Adrenal gland (tissue), 12 donors: Measurements from ENCODE around the gene MCTP1. TPM values are rescaled to one million over a fixed set of nuclear protein-coding genes. Genes with fewer than 3 reads are reported as not detected.

ENCODE experiments used
- DNase-seq, 7 donors: peaks; one replicate each; pipeline ENCODE4 v3.0.0-alpha.2; 2019 to 2020
- H3K27ac ChIP-seq, 5 donors: fragments of 200-600 bp; sonication (generic) in 4 of 5; 1 replicate in 3 of 5; 2 replicates in 2 of 5; pipeline versions ENCODE4 v1.5.1 to v1.8.0; 2016 to 2020; ENCODE audit warnings: mild to moderate bottlenecking in 1 of 5
- H3K27me3 ChIP-seq: fragments of 200-600 bp; 2 replicates; pipeline ENCODE4 v1.8.0; 2021
- H3K36me3 ChIP-seq, 2 donors: fragments of 200-600 bp; replicated peaks in 1 of 2; 1 replicate in 1 of 2; 2 replicates in 1 of 2; pipeline versions ENCODE4 v1.5.1 to v1.8.0; 2018 to 2022
- H3K4me1 ChIP-seq, 2 donors: fragments of 200-600 bp; replicated peaks in 1 of 2; 1 replicate in 1 of 2; 2 replicates in 1 of 2; pipeline versions ENCODE4 v1.5.1 to v1.8.0; 2018 to 2021
- H3K4me3 ChIP-seq, 4 donors: fragments of 200-600 bp; sonication (generic) in 3 of 4; one replicate each; pipeline ENCODE4 v1.5.1; 2016 to 2018
- H3K9me3 ChIP-seq, 3 donors: fragments of 200-600 bp; sonication (generic) in 1 of 3; replicated peaks in 1 of 3; 1 replicate in 2 of 3; 2 replicates in 1 of 3; pipeline versions ENCODE4 v1.5.1 to v1.8.0; 2016 to 2021
- CTCF ChIP-seq, 6 experiments: fragments of 450-650 bp in 4 of 6; fragments of 200-600 bp in 2 of 6; sonication (generic) in 1 of 6; IDR thresholded peaks; 1 replicate in 5 of 6; 2 replicates in 1 of 6; pipeline versions ENCODE4 v1.5.1 to v1.8.0; 2016 to 2021; ENCODE audit warnings: antibody characterized with exemption in 6 of 6, mild to moderate bottlenecking in 2 of 6, moderate library complexity in 1 of 6
- POLR2A ChIP-seq, 2 donors: fragments of 450-650 bp; IDR thresholded peaks; one replicate each; pipeline ENCODE4 v1.6.1; 2017; ENCODE audit warnings: antibody characterized with exemption in 2 of 2, mild to moderate bottlenecking in 2 of 2, moderate library complexity in 1 of 2
- WGBS, 4 donors: extraction: QIAGEN DNeasy Blood & Tissue Kit in 2 of 4; methylation state at CpG; one replicate each; pipeline versions ENCODE4 v1.1.5 to v1.1.7; 2013 to 2017; 5-methylcytosine and 5-hydroxymethylcytosine counted together
- intact Hi-C, 2 donors: fragments of 100-400 bp; cut with DNase I; formaldehyde crosslinking; loops; one replicate each; pipeline versions ENCODE4 v1.14.1 to v1.15.0; 2022 to 2023
- polyA plus RNA-seq, 3 donors: library from polyadenylated mRNA; stranded (reverse); fragments of 200-250 nt in 2 of 3; fragments of 350-450 nt in 1 of 3; fragmentation: Illumina TruSeq in 1 of 3; extraction: RNeasy Lipid Tissue Mini Kit (QIAGEN cat#74804) in 1 of 3; gene quantifications; one replicate each; pipeline ENCODE4 v1.2.3, GENCODE V29; 2013 to 2014
- total RNA-seq, 9 donors: library from RNA; depleted of rRNA in 4 of 9; stranded (reverse); fragments of >200 nt in 4 of 9; fragments of 120-200 nt in 1 of 9; fragmentation: NEBNext Ultra II Directional in 1 of 9; extraction: Animal tissue kit (Norgen Biotek cat#: 25700) in 1 of 9; gene quantifications; one replicate each; pipeline versions ENCODE4 v1.1.0 to v1.2.4, GENCODE V29; 2013 to 2023
- donor health status: healthy with polysubstance abuse.
- donor health status: Bipolar disorder and iron deficiency.
- donor health status: DM: yes; HTN: yes; CAD: no.
- donor health status: DM: no; HTN: no; CAD: no.
- donor health status: DM: no; HTN: no; CAD: no.
- donor health status: DM: yes; HTN: yes; CAD: no.

Gene MCTP1
- total and polyA plus RNA-seq, 12 donors, result 1.2 to 20.1 (median 5.1) TPM

- Histone ChIP-seq H3K4me3 (no peak overlapping the region), H3K27me3 (no peaks in the 10 kb centered on the region), H3K36me3 (no peaks in the 10 kb centered on the region), H3K27ac (no peak overlapping the region), H3K9me3 (no peaks in the 10 kb centered on the region), H3K4me1 (no peaks in the 10 kb centered on the region)
- WGBS, 4 donors, result 59 to 68% (median 61%) methylated on average over 4 of the region's 4 CpGs
- intact Hi-C loops, result no loop called here
- TF ChIP-seq POLR2A (IDR thresholded peaks at IDR 0.05) (no peak), CTCF (IDR thresholded peaks at IDR 0.05) (no peak)
- DNase-seq, result no peak
Measured at GRCh38 chr5:95317687-95318086, 32.8 kb upstream of the MCTP1 start.

GRCh38 chr5:95317085-95317484 is 32.2 kb upstream of the MCTP1 start:
- 78 to 88% (median 84%) methylated on average over 2 of the region's 2 CpGs for WGBS, 4 donors
- TF ChIP-seq CTCF (IDR thresholded peaks at IDR 0.05), result no peak
- no peak for TF ChIP-seq POLR2A (IDR thresholded peaks at IDR 0.05)
- Histone ChIP-seq H3K27me3 (no peaks in the 10 kb centered on the region), H3K36me3 (no peaks in the 10 kb centered on the region), H3K9me3 (peaks cover 0 to 5% (median under 1%) of the 10 kb centered on the region in 3 donors), H3K4me1 (no peaks in the 10 kb centered on the region), H3K4me3 (no peak overlapping the region), H3K27ac (no peak overlapping the region)
- intact Hi-C loops, result no loop called here
- no peak for DNase-seq

GRCh38 chr5:95304711-95305110 is 19.8 kb upstream of the MCTP1 start:
- Histone ChIP-seq H3K36me3 (no peaks in the 10 kb centered on the region), H3K27me3 (no peaks in the 10 kb centered on the region), H3K9me3 (no peaks in the 10 kb centered on the region), H3K4me1 (no peaks in the 10 kb centered on the region), H3K4me3 (no peak overlapping the region), H3K27ac (no peak overlapping the region)
- DNase-seq, result no peak
- intact Hi-C loops, result no loop called here
- 81 to 85% (median 81%) methylated on average over 2 of the region's 2 CpGs for WGBS, 4 donors
- TF ChIP-seq CTCF (IDR thresholded peaks at IDR 0.05), result no peak
- no peak for TF ChIP-seq POLR2A (IDR thresholded peaks at IDR 0.05)

GRCh38 chr5:95298651-95299050 is 13.8 kb upstream of the MCTP1 start:
- no peak for DNase-seq
- Histone ChIP-seq H3K4me3 (no peak overlapping the region), H3K27ac (no peak overlapping the region), H3K4me1 (no peaks in the 10 kb centered on the region), H3K27me3 (no peaks in the 10 kb centered on the region), H3K9me3 (peaks cover 0 to 5% (median 0%) of the 10 kb centered on the region in 3 donors), H3K36me3 (no peaks in the 10 kb centered on the region)
- TF ChIP-seq POLR2A (IDR thresholded peaks at IDR 0.05) (no peak), CTCF (IDR thresholded peaks at IDR 0.05) (no peak)
- intact Hi-C loops, result no loop called here
- WGBS, 4 donors, result 73 to 84% (median 80%) methylated on average over 1 of the region's 1 CpG
